Tibial nerve (tissue), 4 donors: ENCODE measurements around the gene LAIR2. TPM values are rescaled to one million over a fixed set of nuclear protein-coding genes. Genes with fewer than 3 reads are reported as not detected.
A peak's percentile ranks its signal among the peaks of the same experiment; 100 is the strongest.

Experiments
- DNase-seq, 2 donors: peaks; one replicate each; pipeline ENCODE4 v3.0.0-alpha.2; 2019; ENCODE audit warnings: low spot score in 2 of 2
- H3K27ac ChIP-seq, 4 donors: fragments of 200-600 bp; sonication (generic) in 3 of 4; one replicate each; pipeline ENCODE4 v1.5.1; 2017 to 2019; ENCODE audit warnings: mild to moderate bottlenecking in 1 of 4
- H3K27me3 ChIP-seq, 2 donors: fragments of 200-600 bp; sonication (generic) in 1 of 2; one replicate each; pipeline versions ENCODE4 v1.5.1 to v1.6.0; 2017 to 2019
- H3K36me3 ChIP-seq, 3 donors: fragments of 200-600 bp; sonication (generic); one replicate each; pipeline ENCODE4 v1.5.1; 2018 to 2019
- H3K4me1 ChIP-seq, 4 donors: fragments of 200-600 bp; sonication (generic) in 3 of 4; one replicate each; pipeline ENCODE4 v1.5.1; 2017 to 2019
- H3K4me3 ChIP-seq, 4 donors: fragments of 200-600 bp; sonication (generic) in 3 of 4; one replicate each; pipeline ENCODE4 v1.5.1; 2017 to 2019; ENCODE audit warnings: mild to moderate bottlenecking in 1 of 4, moderate library complexity in 1 of 4
- H3K9me3 ChIP-seq, 4 donors: fragments of 200-600 bp; sonication (generic) in 3 of 4; one replicate each; pipeline ENCODE4 v1.5.1; 2017 to 2019
- CTCF ChIP-seq, 5 experiments: fragments of 200-600 bp in 3 of 5; fragments of 450-650 bp in 2 of 5; sonication (generic) in 3 of 5; IDR thresholded peaks; one replicate each; pipeline ENCODE4 v1.5.1; 2016 to 2019; ENCODE audit warnings: antibody characterized with exemption in 5 of 5, mild to moderate bottlenecking in 3 of 5, moderate library complexity in 2 of 5
- EP300 ChIP-seq, 2 donors: sonication (generic); formaldehyde crosslinking; IDR thresholded peaks; one replicate each; pipeline ENCODE4 v1.6.1; 2017; ENCODE audit warnings: antibody characterized with exemption in 2 of 2, mild to moderate bottlenecking in 1 of 2
- POLR2A ChIP-seq, 2 donors: fragments of 450-650 bp; IDR thresholded peaks; one replicate each; pipeline ENCODE4 v1.6.1; 2017; ENCODE audit warnings: antibody characterized with exemption in 2 of 2, mild to moderate bottlenecking in 2 of 2, moderate library complexity in 2 of 2
- WGBS, 2 donors: methylation state at CpG; one replicate each; pipeline ENCODE4 v1.1.5; 2018; 5-methylcytosine and 5-hydroxymethylcytosine counted together
- total RNA-seq, 4 donors: library from RNA; depleted of rRNA; stranded (reverse); fragments of >200 nt; gene quantifications; one replicate each; pipeline ENCODE4 v1.1.0, GENCODE V29; 2016

The LAIR2 gene
- total RNA-seq, 4 donors from 2014 or later: not detected

DNA sequence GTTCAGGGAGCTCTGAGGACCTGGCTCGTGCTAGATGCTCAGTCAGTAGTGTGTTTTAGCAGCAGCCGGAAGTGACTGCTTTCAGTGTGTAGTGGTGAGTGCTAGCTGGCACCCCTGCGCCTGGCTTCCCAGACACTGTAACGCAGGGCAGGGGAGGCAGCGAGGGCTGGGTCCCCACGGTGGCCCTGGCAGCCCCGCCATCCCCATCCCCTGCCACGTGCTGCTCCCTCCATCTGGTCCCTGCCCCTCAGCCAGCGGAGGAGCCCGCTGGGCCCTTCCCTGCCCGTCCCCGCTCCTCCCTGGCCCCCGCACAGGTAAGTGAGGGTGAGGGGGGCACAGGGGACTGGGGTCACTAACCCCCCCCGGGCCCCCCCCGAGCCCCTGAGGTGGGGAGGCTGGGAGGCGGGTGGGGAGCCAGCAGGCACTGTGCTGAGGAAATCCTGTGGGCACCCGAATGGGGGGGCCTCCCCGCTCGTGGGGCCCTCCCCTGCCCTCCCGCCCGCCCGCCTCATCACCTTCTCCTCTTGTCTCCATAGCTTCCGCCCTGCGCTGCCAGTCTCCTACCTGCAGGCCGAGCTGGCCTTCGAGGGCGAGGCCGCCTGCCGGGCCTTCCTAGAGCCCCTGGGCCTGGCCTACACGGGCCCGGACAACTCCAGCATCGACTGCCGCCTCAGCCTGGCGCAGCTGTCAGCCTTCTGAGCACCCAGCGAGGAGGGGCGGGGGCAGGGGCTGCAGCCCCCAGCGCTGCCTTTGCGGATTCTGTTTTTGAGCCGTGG is 42.2 kb upstream of the LAIR2 start:
- no peak for TF ChIP-seq EP300 (IDR thresholded peaks at IDR 0.05)
- TF ChIP-seq POLR2A (IDR thresholded peaks at IDR 0.05): no peak
- TF ChIP-seq CTCF (IDR thresholded peaks at IDR 0.05): no peak
- peaks cover 0 to 62% (median 15%) of the 10 kb centered on the region in 4 donors for H3K4me1 ChIP-seq
- H3K9me3 ChIP-seq: no peaks in the 10 kb centered on the region
- no peak overlapping the region for H3K27ac ChIP-seq
- no peaks in the 10 kb centered on the region for H3K27me3 ChIP-seq
- H3K4me3 ChIP-seq: no peak overlapping the region
- H3K36me3 ChIP-seq: peaks cover 0 to 70% (median 50%) of the 10 kb centered on the region in 3 donors
- DNase-seq: no peak
- WGBS, 2 donors: 76 to 79% methylated on average over 24 to 34 of the region's 39 CpGs

DNA sequence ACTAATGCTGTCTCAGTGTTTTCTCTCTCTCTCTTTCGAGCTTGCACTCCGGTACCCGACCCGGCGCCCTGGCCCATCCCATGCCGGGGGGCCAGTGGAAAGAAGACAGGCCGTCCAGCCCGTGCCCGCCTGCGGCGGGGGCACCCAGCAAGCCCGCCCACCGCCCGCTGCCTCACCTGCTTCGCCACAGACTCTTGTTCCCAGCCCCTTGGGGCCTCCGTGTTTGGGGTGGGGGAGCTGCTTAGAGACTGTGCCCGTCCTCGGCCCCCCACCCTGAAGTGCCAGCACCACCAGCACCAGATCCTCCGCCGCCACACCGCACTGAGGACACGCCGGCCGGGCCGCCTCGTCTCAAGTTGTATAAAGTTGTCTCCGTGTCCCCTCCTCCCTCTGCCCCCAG is 41.4 kb upstream of the LAIR2 start:
- DNase-seq: no peak
- 71 to 76% methylated on average over 18 to 25 of the region's 27 CpGs for WGBS, 2 donors
- Histone ChIP-seq H3K9me3 (no peaks in the 10 kb centered on the region), H3K27ac (peak overlapping the region in 2 of 4 donors; percentile 7 to 24), H3K4me3 (no peak overlapping the region), H3K4me1 (peaks cover 0 to 70% (median 15%) of the 10 kb centered on the region in 4 donors), H3K27me3 (no peaks in the 10 kb centered on the region), H3K36me3 (peaks cover 0 to 62% (median 42%) of the 10 kb centered on the region in 3 donors)
- TF ChIP-seq EP300 (IDR thresholded peaks at IDR 0.05) (no peak), POLR2A (IDR thresholded peaks at IDR 0.05) (no peak), CTCF (IDR thresholded peaks at IDR 0.05) (no peak)

DNA sequence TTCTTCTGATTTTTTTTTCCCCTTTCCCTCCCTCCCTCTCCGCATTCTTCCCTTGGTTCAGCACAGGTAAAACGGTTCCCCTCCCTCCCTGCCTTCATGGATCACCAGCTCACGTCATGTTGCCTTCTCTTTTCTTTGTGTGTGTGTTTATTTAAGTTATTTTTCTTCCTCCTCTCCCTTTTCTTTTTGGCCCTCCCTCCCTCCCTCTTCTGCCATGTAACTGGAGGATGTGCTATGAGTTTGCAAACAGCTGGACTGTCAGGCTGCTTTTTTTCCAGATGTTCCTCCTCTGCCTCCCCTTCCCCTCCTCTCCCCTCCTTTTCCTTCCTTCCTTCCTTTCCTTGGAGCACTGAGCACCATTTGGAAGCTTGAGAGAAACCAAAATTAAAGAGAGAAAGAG is 41.0 kb upstream of the LAIR2 start:
- H3K4me3 ChIP-seq: no peak overlapping the region
- TF ChIP-seq EP300 (IDR thresholded peaks at IDR 0.05) (no peak), POLR2A (IDR thresholded peaks at IDR 0.05) (no peak), CTCF (IDR thresholded peaks at IDR 0.05) (no peak)
- peaks cover 0 to 58% (median 38%) of the 10 kb centered on the region in 3 donors for H3K36me3 ChIP-seq
- no peaks in the 10 kb centered on the region for H3K9me3 ChIP-seq
- DNase-seq: no peak
- peaks cover 0 to 72% (median 15%) of the 10 kb centered on the region in 4 donors for H3K4me1 ChIP-seq
- WGBS, 2 donors: 52 to 58% methylated on average over 3 of the region's 3 CpGs
- H3K27ac ChIP-seq: peak overlapping the region in 3 of 4 donors; percentile 94 to 96 (median 96)
- no peaks in the 10 kb centered on the region for H3K27me3 ChIP-seq

GRCh38 chr19:54462047-54462654 is 40.5 kb upstream of the LAIR2 start:
- Histone ChIP-seq H3K4me3 (peak overlapping the region; percentile 59 to 73 (median 72)), H3K4me1 (peaks cover 0 to 72% (median 15%) of the 10 kb centered on the region in 4 donors)
- no peak for DNase-seq

More at GRCh38 chr19:54462047-54462654, 40.5 kb upstream of the LAIR2 start:
- WGBS, 2 donors: 58 to 65% methylated on average over 10 to 15 of the region's 15 CpGs
- Histone ChIP-seq H3K27ac (peak overlapping the region; percentile 90 to 96 (median 95)), H3K36me3 (peaks cover 0 to 53% (median 33%) of the 10 kb centered on the region in 3 donors), H3K27me3 (no peaks in the 10 kb centered on the region), H3K9me3 (no peaks in the 10 kb centered on the region)
- no peak for TF ChIP-seq EP300 (IDR thresholded peaks at IDR 0.05)
- no peak for TF ChIP-seq POLR2A (IDR thresholded peaks at IDR 0.05)
- TF ChIP-seq CTCF (IDR thresholded peaks at IDR 0.05): no peak
